H9 (cell line): ENCODE results near the gene TMED5. TPM values are rescaled to one million over a fixed set of nuclear protein-coding genes. Genes with fewer than 3 reads are reported as not detected.
"Not testable (repeated sequence)": the region's sequence is repeated elsewhere in the genome, so short reads cannot be mapped to it uniquely, and the experiment has no call there.

ENCODE experiments used
- DNase-seq: peaks from one replicate; pipeline ENCODE4 v3.0.0-alpha.2; 2017
- H2AFZ ChIP-seq: one replicate; pipeline ENCODE4 v1.6.1; 2013; ENCODE audit warnings: mild to moderate bottlenecking, low read length, control low read depth, moderate library complexity
- H2AK5ac ChIP-seq: 2 replicates; pipeline ENCODE4 v1.6.1; 2013; ENCODE audit warnings: low read length, control low read depth, mixed read lengths; ENCODE audit not compliant: insufficient read length
- H2BK120ac ChIP-seq: one replicate; pipeline ENCODE4 v1.6.1; 2013; ENCODE audit warnings: low read depth, mild to moderate bottlenecking, low read length, control low read depth, inconsistent platforms; ENCODE audit not compliant: poor library complexity, severe bottlenecking
- H2BK12ac ChIP-seq: 2 replicates; pipeline ENCODE4 v1.6.1; 2013; ENCODE audit warnings: low read length, control low read depth, mixed read lengths, low read depth; ENCODE audit not compliant: insufficient read length
- H2BK15ac ChIP-seq: 2 replicates; pipeline ENCODE4 v1.6.1; 2013; ENCODE audit warnings: low read depth, low read length, control low read depth
- H2BK20ac ChIP-seq: one replicate; pipeline ENCODE4 v1.6.1; 2013; ENCODE audit warnings: low read depth, mild to moderate bottlenecking, low read length, control low read depth, inconsistent platforms; ENCODE audit not compliant: poor library complexity, severe bottlenecking
- H2BK5ac ChIP-seq: 2 replicates; pipeline ENCODE4 v1.6.1; 2013; ENCODE audit warnings: low read length, control low read depth, mixed read lengths; ENCODE audit not compliant: insufficient read length
- H3K14ac ChIP-seq: 2 replicates; pipeline ENCODE4 v1.6.1; 2013; ENCODE audit warnings: low read length, control low read depth; ENCODE audit not compliant: insufficient read depth
- H3K18ac ChIP-seq: 2 replicates; pipeline ENCODE4 v1.6.1; 2013; ENCODE audit warnings: low read depth, mild to moderate bottlenecking, mixed read lengths, low read length, control low read depth; ENCODE audit not compliant: insufficient read length
- H3K23ac ChIP-seq: 2 replicates; pipeline ENCODE4 v1.6.1; 2013; ENCODE audit warnings: low read length, control low read depth, mixed read lengths, low read depth; ENCODE audit not compliant: insufficient read length
- H3K23me2 ChIP-seq: 2 replicates; pipeline ENCODE4 v1.6.1; 2013; ENCODE audit warnings: low read depth, mild to moderate bottlenecking, mixed read lengths, low read length, control low read depth; ENCODE audit not compliant: insufficient read length, poor library complexity, severe bottlenecking
- H3K27ac ChIP-seq: 2 replicates; pipeline ENCODE4 v1.5.1; 2013; ENCODE audit warnings: low read length, control low read depth, mixed read lengths, low read depth; ENCODE audit not compliant: insufficient read length
- H3K27me3 ChIP-seq: 2 replicates; pipeline ENCODE4 v1.6.1; 2013; ENCODE audit warnings: low read length, control low read depth, inconsistent platforms; ENCODE audit not compliant: insufficient read depth
- H3K4ac ChIP-seq: 2 replicates; pipeline ENCODE4 v1.6.1; 2013; ENCODE audit warnings: low read depth, mild to moderate bottlenecking, control low read depth, inconsistent platforms, low read length, moderate library complexity
- H3K4me1 ChIP-seq: 2 replicates; pipeline ENCODE4 v1.6.1; 2013; ENCODE audit warnings: low read length, control low read depth, inconsistent platforms; ENCODE audit not compliant: insufficient read depth
- H3K4me2 ChIP-seq: 2 replicates; pipeline ENCODE4 v1.6.1; 2013; ENCODE audit warnings: low read length, control low read depth, mixed read lengths; ENCODE audit not compliant: insufficient read length, insufficient read depth
- H3K56ac ChIP-seq: 2 replicates; pipeline ENCODE4 v1.6.1; 2013; ENCODE audit warnings: low read depth, mild to moderate bottlenecking, mixed read lengths, low read length, control low read depth; ENCODE audit not compliant: insufficient read length
- H3K79me1 ChIP-seq: 2 replicates; pipeline ENCODE4 v1.6.1; 2013; ENCODE audit warnings: low read depth, mild to moderate bottlenecking, moderate library complexity, low read length, control low read depth, inconsistent platforms; ENCODE audit not compliant: insufficient read depth, poor library complexity, severe bottlenecking
- H3K79me2 ChIP-seq: 2 replicates; pipeline ENCODE4 v1.6.1; 2013; ENCODE audit warnings: low read length, control low read depth, inconsistent platforms; ENCODE audit not compliant: insufficient read depth
- H3K9ac ChIP-seq: 2 replicates; pipeline ENCODE4 v1.6.1; 2013; ENCODE audit warnings: low read length, control low read depth, mixed read lengths; ENCODE audit not compliant: insufficient read length; ENCODE audit errors: extremely low read depth
- H3K9me3 ChIP-seq: one replicate; pipeline ENCODE4 v1.6.1; 2013; ENCODE audit warnings: low read depth, low read length, inconsistent platforms; ENCODE audit not compliant: control insufficient read depth
- H3T11ph ChIP-seq: one replicate; pipeline ENCODE4 v1.6.1; 2013; ENCODE audit warnings: mild to moderate bottlenecking, low read length, control low read depth, inconsistent platforms
- H4K20me1 ChIP-seq: one replicate; pipeline ENCODE4 v1.6.1; 2013; ENCODE audit not compliant: control insufficient read depth, insufficient read length, insufficient read depth
- H4K5ac ChIP-seq: 2 replicates; pipeline ENCODE4 v1.6.1; 2013; ENCODE audit warnings: low read depth, mild to moderate bottlenecking, mixed read lengths, low read length, control low read depth; ENCODE audit not compliant: insufficient read length
- H4K8ac ChIP-seq: replicated peaks from 2 replicates; pipeline ENCODE4 v1.6.1; 2013; ENCODE audit warnings: low read length, control low read depth, mixed read lengths, low read depth; ENCODE audit not compliant: insufficient read length
- H4K91ac ChIP-seq: 2 replicates; pipeline ENCODE4 v1.6.1; 2013; ENCODE audit warnings: low read depth, mild to moderate bottlenecking, moderate library complexity, mixed read lengths, low read length, control low read depth; ENCODE audit not compliant: insufficient read length
- H3K27ac Mint-ChIP-seq, 3 experiments: 2 replicates in 2 of 3; 3 replicates in 1 of 3; pipeline ENCODE4 v1.8.0; 2020 to 2021; ENCODE audit warnings: mixed read lengths in 3 of 3, mild to moderate bottlenecking in 1 of 3, moderate library complexity in 1 of 3
- H3K27me3 Mint-ChIP-seq: 2 replicates; pipeline ENCODE4 v1.8.0; 2021; ENCODE audit warnings: low read depth, mild to moderate bottlenecking, moderate library complexity, mixed read lengths
- H3K36me3 Mint-ChIP-seq, 3 experiments: 2 replicates in 2 of 3; 3 replicates in 1 of 3; pipeline ENCODE4 v1.8.0; 2020 to 2021; ENCODE audit warnings: low read depth in 3 of 3, mixed read lengths in 3 of 3; ENCODE audit not compliant: insufficient read depth in 1 of 3
- H3K4me1 Mint-ChIP-seq, 2 experiments: 2 replicates each; pipeline ENCODE4 v1.8.0; 2020; ENCODE audit warnings: mixed read lengths in 2 of 2
- H3K4me3 Mint-ChIP-seq, 2 experiments: 2 replicates in 1 of 2; 3 replicates in 1 of 2; pipeline ENCODE4 v1.8.0; 2020 to 2021; ENCODE audit warnings: mild to moderate bottlenecking in 2 of 2, mixed read lengths in 2 of 2, moderate library complexity in 1 of 2
- H3K9me3 Mint-ChIP-seq, 2 experiments: 2 replicates in 1 of 2; 3 replicates in 1 of 2; pipeline ENCODE4 v1.8.0; 2020; ENCODE audit warnings: mild to moderate bottlenecking in 2 of 2, mixed read lengths in 2 of 2, moderate library complexity in 1 of 2
- CTCF ChIP-seq: fragments of 200-600 bp; sonication (generic); conservative IDR thresholded peaks from 3 replicates; pipeline ENCODE4 v1.8.0; 2021; ENCODE audit warnings: antibody characterized with exemption, mild to moderate bottlenecking
- WGBS: extraction: QIAGEN DNeasy Blood & Tissue Kit; methylation state at CpG from one replicate; pipeline ENCODE4 v1.1.7; 2013; ENCODE audit warnings: missing lambda C conversion rate, low lambda C conversion rate, mixed read lengths; ENCODE audit not compliant: insufficient read length; ENCODE audit errors: extremely low coverage; 5-methylcytosine and 5-hydroxymethylcytosine counted together
- total RNA-seq: library from RNA; stranded (reverse); gene quantifications from 2 replicates; pipeline ENCODE4 v1.2.1, GENCODE V29; 2021

Gene TMED5
- total RNA-seq, 1 experiment from 2014 or later, result 35.0 TPM

- no peak overlapping the region for H3K4me2 ChIP-seq
- Mint-ChIP-seq H3K27ac (no peak overlapping the region), H3K4me1 (no peaks in the 10 kb centered on the region), H3K36me3 (peaks cover 31 to 81% (median 80%) of the 10 kb centered on the region in 3 experiments; a peak in 6 of 7 replicates), H3K9me3 (no peaks in the 10 kb centered on the region; a peak in 1 of 5 replicates), H3K4me3 (no peak overlapping the region), H3K27me3 (no peaks in the 10 kb centered on the region)
- no peak overlapping the region for H4K8ac ChIP-seq
- H3K9ac ChIP-seq, result no peak overlapping the region
- no peaks in the 10 kb centered on the region for H3K27me3 ChIP-seq
- H3K4me1 ChIP-seq, result no peaks in the 10 kb centered on the region
- H3K79me2 ChIP-seq, result no peaks in the 10 kb centered on the region
- no peak overlapping the region for H3K23ac ChIP-seq
- H3K4ac ChIP-seq, result no peak overlapping the region
- H3K18ac ChIP-seq, result no peak overlapping the region
- H3K14ac ChIP-seq, result no peak overlapping the region
- H2AK5ac ChIP-seq, result no peak overlapping the region
- no peak overlapping the region for H4K91ac ChIP-seq
- WGBS, result no CpG with 5 or more reads among the region's 3 CpGs
- no peak for TF ChIP-seq CTCF
- no peak overlapping the region for H3K56ac ChIP-seq
- no peaks in the 10 kb centered on the region for H3K23me2 ChIP-seq
- no peak for DNase-seq
- no peaks in the 10 kb centered on the region for H3K79me1 ChIP-seq
- H2AFZ ChIP-seq, result no peak overlapping the region
- H3K9me3 ChIP-seq, result no peaks in the 10 kb centered on the region
- H4K20me1 ChIP-seq, result no peaks in the 10 kb centered on the region
- H3K27ac ChIP-seq, result no peak overlapping the region
- H4K5ac ChIP-seq, result no peak overlapping the region
- no peak overlapping the region for H2BK20ac ChIP-seq
- no peak overlapping the region for H3T11ph ChIP-seq
- no peak overlapping the region for H2BK12ac ChIP-seq
- H2BK5ac ChIP-seq, result no peak overlapping the region
- H2BK15ac ChIP-seq, result no peak overlapping the region
- H2BK120ac ChIP-seq, result no peak overlapping the region
These were observed 41.7 kb upstream of the TMED5 start for GRCh38 chr1:93221913-93222312.

DNA sequence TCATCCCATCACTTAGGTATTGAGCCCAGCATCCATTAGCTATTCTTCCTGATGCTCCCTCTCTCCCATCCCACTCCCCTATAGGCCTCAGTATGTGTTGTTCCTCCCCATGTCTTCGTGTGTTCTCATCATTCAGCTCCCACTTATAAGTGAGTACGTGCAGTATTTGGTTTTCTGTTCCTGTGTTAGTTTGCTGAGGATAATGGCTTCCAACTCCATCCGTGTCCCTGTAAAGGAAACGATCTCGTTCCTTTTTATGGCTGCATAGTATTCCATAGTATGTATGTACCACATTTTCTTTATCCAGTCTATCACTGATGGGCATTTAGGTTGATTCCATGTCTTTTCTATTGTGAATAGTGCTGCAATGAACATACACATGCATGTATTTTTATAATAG, 40.5 kb upstream of the TMED5 start:
- not testable (repeated sequence) for H3K79me2 ChIP-seq, DNase-seq, H2BK20ac ChIP-seq, H3K4me3 Mint-ChIP-seq, H3K27me3 Mint-ChIP-seq, H2AK5ac ChIP-seq, H3K14ac ChIP-seq, H3K4ac ChIP-seq, H4K8ac ChIP-seq, H3K4me1 Mint-ChIP-seq, H2BK120ac ChIP-seq, H2AFZ ChIP-seq, H3K79me1 ChIP-seq, H3T11ph ChIP-seq, H3K4me2 ChIP-seq, H4K91ac ChIP-seq, H2BK12ac ChIP-seq, H2BK15ac ChIP-seq, H3K56ac ChIP-seq, H3K27ac ChIP-seq, H3K9ac ChIP-seq, H3K4me1 ChIP-seq, H3K9me3 Mint-ChIP-seq, H3K23ac ChIP-seq, H2BK5ac ChIP-seq, H4K20me1 ChIP-seq, H3K9me3 ChIP-seq, H3K27me3 ChIP-seq, H3K27ac Mint-ChIP-seq, H4K5ac ChIP-seq, H3K18ac ChIP-seq, H3K23me2 ChIP-seq
- no CpG with 5 or more reads among the region's 5 CpGs for WGBS
- peaks cover 31 to 84% (median 76%) of the 10 kb centered on the region in 3 experiments; a peak in 6 of 7 replicates for H3K36me3 Mint-ChIP-seq
